Measurements from ENCODE around the gene FBN2.

DNA sequence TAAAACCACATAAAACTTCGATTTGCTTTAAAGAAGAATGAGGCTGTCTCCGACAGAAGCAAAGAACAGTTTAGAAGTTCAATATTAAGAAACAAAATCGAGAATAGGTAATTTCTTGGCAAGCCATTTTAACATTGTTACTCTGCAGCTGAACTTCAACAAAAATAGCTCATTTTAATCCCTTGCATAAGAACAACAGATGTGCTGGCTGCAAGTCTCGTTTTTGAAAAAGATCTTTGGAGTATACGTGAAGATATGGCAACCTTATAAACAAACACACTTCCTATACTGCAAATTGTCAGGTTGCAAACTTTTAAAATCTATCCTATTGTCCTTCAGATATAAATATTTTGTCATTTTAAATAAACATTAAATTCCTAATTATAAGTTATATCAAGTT is 71.5 kb downstream of the FBN2 start:
- TF ChIP-seq, protein P1, sequence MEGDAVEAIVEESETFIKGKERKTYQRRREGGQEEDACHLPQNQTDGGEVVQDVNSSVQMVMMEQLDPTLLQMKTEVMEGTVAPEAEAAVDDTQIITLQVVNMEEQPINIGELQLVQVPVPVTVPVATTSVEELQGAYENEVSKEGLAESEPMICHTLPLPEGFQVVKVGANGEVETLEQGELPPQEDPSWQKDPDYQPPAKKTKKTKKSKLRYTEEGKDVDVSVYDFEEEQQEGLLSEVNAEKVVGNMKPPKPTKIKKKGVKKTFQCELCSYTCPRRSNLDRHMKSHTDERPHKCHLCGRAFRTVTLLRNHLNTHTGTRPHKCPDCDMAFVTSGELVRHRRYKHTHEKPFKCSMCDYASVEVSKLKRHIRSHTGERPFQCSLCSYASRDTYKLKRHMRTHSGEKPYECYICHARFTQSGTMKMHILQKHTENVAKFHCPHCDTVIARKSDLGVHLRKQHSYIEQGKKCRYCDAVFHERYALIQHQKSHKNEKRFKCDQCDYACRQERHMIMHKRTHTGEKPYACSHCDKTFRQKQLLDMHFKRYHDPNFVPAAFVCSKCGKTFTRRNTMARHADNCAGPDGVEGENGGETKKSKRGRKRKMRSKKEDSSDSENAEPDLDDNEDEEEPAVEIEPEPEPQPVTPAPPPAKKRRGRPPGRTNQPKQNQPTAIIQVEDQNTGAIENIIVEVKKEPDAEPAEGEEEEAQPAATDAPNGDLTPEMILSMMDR (conservative IDR thresholded peaks at IDR 0.05) = no peak
- TF ChIP-seq ZFX (IDR thresholded peaks at IDR 0.05) = no peak

Data from C4-2B (cell line).